Left ventricle myocardium superior (tissue), 1 donor: ENCODE data around the gene RAB13. TPM values are rescaled to one million over a fixed set of nuclear protein-coding genes. Genes with fewer than 3 reads are reported as not detected.

Experiments used
- ATAC-seq: fragments of 200-7000 bp; cut with Tn5 transposase; one replicate; pipeline ENCODE4 v1.9.1; 2020; ENCODE audit warnings: mild to moderate bottlenecking, moderate library complexity
- DNase-seq: peaks from one replicate; pipeline ENCODE4 v3.0.0-alpha.2; 2020
- intact Hi-C: fragments of 100-400 bp; cut with micrococcal nuclease; formaldehyde crosslinking; loops from one replicate; pipeline ENCODE4 v1.11.0; 2022
- total RNA-seq: library from RNA; stranded (reverse); fragmentation: NEBNext Ultra II Directional; extraction: Animal tissue kit (Norgen Biotek cat#: 25700); gene quantifications from one replicate; pipeline ENCODE4 v1.2.1, GENCODE V29; 2021
- donor health status: DM: no; HTN: yes; CAD: no; lungs with severe emphysema.

RAB13 gene
- total RNA-seq, 1 donor from 2014 or later = 55.1 TPM

GRCh38 chr1:153960206-153960605 is 25.9 kb downstream of the RAB13 start:
- ATAC-seq (no peak), DNase-seq (no peak)
- intact Hi-C loops = no loop called here

- ATAC-seq (no peak), DNase-seq (no peak)
- intact Hi-C loops = no loop called here
Measured at GRCh38 chr1:153959454-153959853, 26.7 kb downstream of the RAB13 start.

GRCh38 chr1:153958961-153959260 is 27.2 kb downstream of the RAB13 start:
- DNase-seq (no peak), ATAC-seq (no peak)

GRCh38 chr1:153958111-153958960 is 27.8 kb downstream of the RAB13 start, which contains the start of gene CRTC2:
Gene CRTC2 (minus strand): TSS chr1:153958612. CDS start chr1:153958497, 115 bp downstream.
- intact Hi-C loops = no loop called here
- peak; percentile 86 for ATAC-seq
- peak; percentile 99 for DNase-seq

More at GRCh38 chr1:153958961-153959260, 27.2 kb downstream of the RAB13 start:
- intact Hi-C loops = no loop called here

GRCh38 chr1:153957744-153958110 is 28.4 kb downstream of the RAB13 start:
- intact Hi-C loops = no loop called here
- no peak for DNase-seq
- ATAC-seq = peak; percentile 1

- intact Hi-C loops = no loop called here
- no peak for ATAC-seq
- DNase-seq = no peak
Measured at GRCh38 chr1:153956997-153957715, 29.0 kb downstream of the RAB13 start.

- no peak for DNase-seq
- ATAC-seq = no peak
- intact Hi-C loops = no loop called here
Measured at GRCh38 chr1:153954826-153955225, 31.3 kb downstream of the RAB13 start.

GRCh38 chr1:153953859-153954365 is 32.2 kb downstream of the RAB13 start:
- DNase-seq = no peak
- intact Hi-C loops = no loop called here
- ATAC-seq = no peak

GRCh38 chr1:153951801-153952200 is 34.3 kb downstream of the RAB13 start:
- intact Hi-C loops = no loop called here
- ATAC-seq = no peak
- peak; percentile 26 for DNase-seq

- intact Hi-C loops = no loop called here
- no peak for ATAC-seq
- DNase-seq = peak; percentile 10
Measured at GRCh38 chr1:153951183-153951582, 35.0 kb downstream of the RAB13 start.

GRCh38 chr1:153946622-153947241 is 39.4 kb downstream of the RAB13 start, which contains the start of gene DENND4B:
Gene DENND4B (minus strand): TSS chr1:153946718. CDS start chr1:153944374, 2,344 bp downstream.
- intact Hi-C loops = no loop called here
- ATAC-seq = peak; percentile 78
- peak; percentile 91 for DNase-seq

GRCh38 chr1:153945795-153946621 is 40.1 kb downstream of the RAB13 start:
- ATAC-seq (peak; percentile 84), DNase-seq (peak; percentile 94)
- intact Hi-C loops = no loop called here

- DNase-seq = peak; percentile 81
- intact Hi-C loops = no loop called here
- ATAC-seq = peak; percentile 70
Measured at GRCh38 chr1:153945131-153945794, 40.9 kb downstream of the RAB13 start.

GRCh38 chr1:153944827-153945117 is 41.4 kb downstream of the RAB13 start:
- intact Hi-C loops = no loop called here
- ATAC-seq (no peak), DNase-seq (no peak)

GRCh38 chr1:153944005-153944826 is 41.9 kb downstream of the RAB13 start:
- intact Hi-C loops = no loop called here
- DNase-seq = peak; percentile 35
- ATAC-seq = no peak

GRCh38 chr1:153942766-153943549 is 43.2 kb downstream of the RAB13 start:
- DNase-seq = no peak
- intact Hi-C loops = no loop called here
- no peak for ATAC-seq
